ENCODE data around the gene PRDX2.

Gene PRDX2

DNA sequence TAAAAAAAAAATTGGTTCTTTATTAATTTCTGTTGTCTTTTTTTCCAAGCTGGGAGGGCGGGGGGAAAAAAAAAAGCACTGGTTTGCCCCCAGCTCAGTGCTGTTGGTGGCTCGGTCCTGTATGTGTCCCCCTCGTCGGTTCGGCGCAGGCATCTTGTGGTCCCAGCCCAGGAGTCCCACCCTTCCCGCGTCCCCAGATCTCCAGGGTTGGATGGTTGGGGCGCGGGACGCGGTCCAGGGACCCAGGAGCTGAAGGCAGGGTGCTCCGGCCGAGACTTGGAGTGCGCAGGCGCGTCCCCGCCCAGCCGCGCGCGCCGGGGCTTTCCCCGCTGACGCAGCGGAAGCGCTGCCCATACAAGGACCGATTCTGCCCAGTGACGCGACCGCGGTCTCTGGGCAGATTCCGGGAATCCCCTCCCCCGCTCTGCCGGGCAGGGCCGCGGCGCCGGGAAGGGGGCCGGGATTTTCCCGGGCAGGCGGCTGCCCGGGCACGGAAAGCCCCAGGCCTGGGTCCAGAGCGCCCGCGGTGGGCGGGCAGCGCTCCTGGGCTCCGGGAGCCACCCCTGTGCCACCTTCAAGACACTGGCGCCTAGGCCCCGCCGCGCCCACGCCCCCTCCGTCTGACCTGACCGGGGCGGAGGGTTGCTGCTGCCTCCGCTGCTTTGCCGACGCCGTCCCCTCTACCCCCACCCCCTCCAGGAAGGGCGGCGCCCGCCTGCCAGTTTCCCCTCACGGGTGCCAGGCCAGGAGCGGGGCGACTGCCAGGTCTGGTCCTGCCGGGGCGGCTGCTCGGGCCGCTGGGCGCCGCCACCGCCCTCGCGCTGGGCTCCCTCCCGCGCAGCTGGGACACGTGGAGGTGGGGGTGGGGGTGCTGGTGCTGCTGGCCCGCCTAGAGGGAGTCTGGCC, 8.1 kb downstream of the PRDX2 start:
- peaks cover 23% of the 10 kb centered on the region for H3K4me1 ChIP-seq (ENCODE audit: control insufficient read depth, insufficient read depth, low read length)
- no peaks in the 10 kb centered on the region for H3K36me3 ChIP-seq (ENCODE audit: control insufficient read depth, insufficient read depth, low read length)
- H3K9ac ChIP-seq (ENCODE audit: low read length): peak overlapping the region; percentile 98
- peak overlapping the region; percentile 100 for H3K4me3 ChIP-seq (ENCODE audit: low read length)
- no peaks in the 10 kb centered on the region for H3K27me3 ChIP-seq (ENCODE audit: control insufficient read depth, insufficient read depth, low read length)
- peak overlapping the region; percentile 94 for H3K27ac ChIP-seq (ENCODE audit: low read depth, low read length)

DNA sequence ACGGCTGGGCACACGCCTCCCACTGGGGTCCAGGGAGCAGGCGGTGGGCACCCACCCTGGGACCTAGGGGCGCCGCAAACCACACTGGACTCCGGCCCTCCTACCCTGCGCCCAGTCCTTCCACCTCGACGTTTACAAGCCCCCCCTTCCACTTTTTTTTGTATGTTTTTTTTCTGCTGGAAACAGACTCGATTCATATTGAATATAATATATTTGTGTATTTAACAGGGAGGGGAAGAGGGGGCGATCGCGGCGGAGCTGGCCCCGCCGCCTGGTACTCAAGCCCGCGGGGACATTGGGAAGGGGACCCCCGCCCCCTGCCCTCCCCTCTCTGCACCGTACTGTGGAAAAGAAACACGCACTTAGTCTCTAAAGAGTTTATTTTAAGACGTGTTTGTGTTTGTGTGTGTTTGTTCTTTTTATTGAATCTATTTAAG, 8.7 kb downstream of the PRDX2 start:
- peak overlapping the region; percentile 98 for H3K9ac ChIP-seq (ENCODE audit: low read length)
- no peaks in the 10 kb centered on the region for H3K27me3 ChIP-seq (ENCODE audit: control insufficient read depth, insufficient read depth, low read length)
- H3K27ac ChIP-seq (ENCODE audit: low read depth, low read length): peak overlapping the region; percentile 94
- H3K4me1 ChIP-seq (ENCODE audit: control insufficient read depth, insufficient read depth, low read length): peaks cover 29% of the 10 kb centered on the region
- H3K4me3 ChIP-seq (ENCODE audit: low read length): peak overlapping the region; percentile 100
- no peaks in the 10 kb centered on the region for H3K36me3 ChIP-seq (ENCODE audit: control insufficient read depth, insufficient read depth, low read length)

- Histone ChIP-seq H3K4me3 (ENCODE audit: low read length) (peak overlapping the region; percentile 100), H3K36me3 (ENCODE audit: control insufficient read depth, insufficient read depth, low read length) (no peaks in the 10 kb centered on the region), H3K27ac (ENCODE audit: low read depth, low read length) (peak overlapping the region; percentile 94), H3K9ac (ENCODE audit: low read length) (peak overlapping the region; percentile 98), H3K4me1 (ENCODE audit: control insufficient read depth, insufficient read depth, low read length) (peaks cover 29% of the 10 kb centered on the region), H3K27me3 (ENCODE audit: control insufficient read depth, insufficient read depth, low read length) (no peaks in the 10 kb centered on the region)
Observed at GRCh38 chr19:12792051-12792852, 9.3 kb downstream of the PRDX2 start.

DNA sequence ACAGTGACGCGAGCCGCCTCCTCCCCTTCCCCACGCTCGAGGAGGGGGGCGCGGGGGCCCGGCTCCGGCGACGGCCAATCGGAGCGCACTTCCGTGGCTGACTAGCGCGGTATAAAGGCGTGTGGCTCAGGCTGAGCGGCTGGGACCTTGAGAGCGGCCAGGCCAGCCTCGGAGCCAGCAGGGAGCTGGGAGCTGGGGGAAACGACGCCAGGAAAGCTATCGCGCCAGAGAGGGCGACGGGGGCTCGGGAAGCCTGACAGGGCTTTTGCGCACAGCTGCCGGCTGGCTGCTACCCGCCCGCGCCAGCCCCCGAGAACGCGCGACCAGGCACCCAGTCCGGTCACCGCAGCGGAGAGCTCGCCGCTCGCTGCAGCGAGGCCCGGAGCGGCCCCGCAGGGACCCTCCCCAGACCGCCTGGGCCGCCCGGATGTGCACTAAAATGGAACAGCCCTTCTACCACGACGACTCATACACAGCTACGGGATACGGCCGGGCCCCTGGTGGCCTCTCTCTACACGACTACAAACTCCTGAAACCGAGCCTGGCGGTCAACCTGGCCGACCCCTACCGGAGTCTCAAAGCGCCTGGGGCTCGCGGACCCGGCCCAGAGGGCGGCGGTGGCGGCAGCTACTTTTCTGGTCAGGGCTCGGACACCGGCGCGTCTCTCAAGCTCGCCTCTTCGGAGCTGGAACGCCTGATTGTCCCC, 10.1 kb downstream of the PRDX2 start, which contains the start of gene JUNB:
Gene JUNB (plus strand): TSS at position 142 of the 706 bp plus-strand sequence. CDS start 286 bp downstream, at position 428.
- Histone ChIP-seq H3K4me1 (ENCODE audit: control insufficient read depth, insufficient read depth, low read length) (peaks cover 29% of the 10 kb centered on the region), H3K36me3 (ENCODE audit: control insufficient read depth, insufficient read depth, low read length) (no peaks in the 10 kb centered on the region), H3K4me3 (ENCODE audit: low read length) (peak within 1 kb of the TSS; percentile 100), H3K27me3 (ENCODE audit: control insufficient read depth, insufficient read depth, low read length) (no peaks in the 10 kb centered on the region), H3K27ac (ENCODE audit: low read depth, low read length) (peak within 1 kb of the TSS; percentile 94), H3K9ac (ENCODE audit: low read length) (peak within 1 kb of the TSS; percentile 98)

DNA sequence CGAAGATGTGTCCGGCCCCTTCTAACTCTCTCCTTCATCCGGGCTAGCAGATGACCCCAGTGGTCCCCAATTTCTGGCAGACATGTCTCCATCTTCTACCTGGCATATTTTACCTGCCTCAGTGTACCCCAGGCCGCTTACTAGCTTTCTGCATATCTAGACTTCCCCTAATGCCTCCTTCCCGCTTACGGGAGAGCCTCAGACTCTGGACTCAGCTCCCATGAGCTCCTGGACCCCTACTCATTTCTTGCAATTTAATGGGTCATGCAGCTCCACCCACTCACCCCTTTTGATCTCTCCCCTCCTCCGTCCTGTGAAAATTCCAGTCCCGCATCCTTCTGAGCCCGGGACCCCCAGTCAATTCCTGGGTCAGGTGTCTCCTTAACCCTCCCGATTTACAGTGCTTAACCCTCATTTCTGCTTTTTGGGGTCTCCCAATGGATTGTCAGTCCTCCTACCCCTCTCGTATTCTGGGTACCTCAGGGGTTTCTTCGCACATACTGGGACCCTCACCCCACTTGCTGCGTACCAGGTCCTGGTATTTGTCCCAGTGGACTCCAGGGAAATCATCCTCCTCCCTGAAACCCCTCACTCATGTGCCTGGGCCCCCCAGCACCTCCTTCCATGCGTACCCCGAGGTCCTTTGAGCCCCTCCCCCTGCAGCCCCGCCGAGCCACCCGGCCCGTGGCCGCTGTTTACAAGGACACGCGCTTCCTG, 10.8 kb downstream of the PRDX2 start:
- Histone ChIP-seq H3K4me3 (ENCODE audit: low read length) (peak overlapping the region; percentile 61), H3K27me3 (ENCODE audit: control insufficient read depth, insufficient read depth, low read length) (no peaks in the 10 kb centered on the region), H3K27ac (ENCODE audit: low read depth, low read length) (peak overlapping the region; percentile 94), H3K9ac (ENCODE audit: low read length) (peak overlapping the region; percentile 39), H3K4me1 (ENCODE audit: control insufficient read depth, insufficient read depth, low read length) (peaks cover 29% of the 10 kb centered on the region), H3K36me3 (ENCODE audit: control insufficient read depth, insufficient read depth, low read length) (no peaks in the 10 kb centered on the region)

DNA sequence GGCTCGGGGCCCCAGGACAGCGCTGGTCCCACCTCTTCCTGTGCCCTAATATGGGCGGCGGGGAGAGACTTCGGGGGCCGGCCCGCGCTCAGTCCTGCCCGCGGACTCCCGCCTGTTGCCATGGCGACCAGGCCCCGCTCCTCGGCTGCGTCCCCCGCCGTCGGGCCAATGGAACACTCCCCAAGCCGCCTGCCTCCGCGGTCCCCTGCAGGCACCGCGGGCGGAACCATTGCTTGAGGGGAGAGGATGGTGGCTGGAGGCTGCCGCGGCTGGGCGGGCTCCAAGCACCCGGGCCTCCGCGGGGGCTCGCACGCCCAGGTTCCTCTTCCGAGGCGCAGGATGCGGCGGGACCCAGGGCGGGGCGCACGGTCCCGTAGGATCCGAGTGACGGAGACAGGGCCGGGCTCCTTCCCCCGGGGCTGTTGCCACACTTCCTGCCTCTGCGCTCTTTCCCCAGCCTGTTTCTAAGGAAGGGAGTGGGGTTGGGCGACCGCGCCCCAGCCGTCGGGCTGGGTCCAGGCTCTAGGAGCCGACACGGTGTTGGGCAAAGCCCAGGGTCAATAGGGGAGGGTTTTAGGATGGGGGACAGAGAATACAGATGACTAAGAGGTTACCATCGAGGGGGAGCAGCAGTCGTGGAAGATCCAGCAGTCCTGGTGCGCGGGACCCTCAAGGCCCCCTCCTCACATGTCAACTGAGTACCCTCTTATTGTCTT, 11.5 kb downstream of the PRDX2 start:
- H3K4me3 ChIP-seq (ENCODE audit: low read length): peak overlapping the region; percentile 61
- H3K9ac ChIP-seq (ENCODE audit: low read length): peak overlapping the region; percentile 39
- H3K27ac ChIP-seq (ENCODE audit: low read depth, low read length): peak overlapping the region; percentile 94
- no peaks in the 10 kb centered on the region for H3K36me3 ChIP-seq (ENCODE audit: control insufficient read depth, insufficient read depth, low read length)
- peaks cover 29% of the 10 kb centered on the region for H3K4me1 ChIP-seq (ENCODE audit: control insufficient read depth, insufficient read depth, low read length)
- H3K27me3 ChIP-seq (ENCODE audit: control insufficient read depth, insufficient read depth, low read length): no peaks in the 10 kb centered on the region

- peak overlapping the region; percentile 68 for H3K4me3 ChIP-seq (ENCODE audit: low read length)
- H3K27me3 ChIP-seq (ENCODE audit: control insufficient read depth, insufficient read depth, low read length): no peaks in the 10 kb centered on the region
- peak overlapping the region; percentile 94 for H3K27ac ChIP-seq (ENCODE audit: low read depth, low read length)
- H3K36me3 ChIP-seq (ENCODE audit: control insufficient read depth, insufficient read depth, low read length): no peaks in the 10 kb centered on the region
- peak overlapping the region; percentile 83 for H3K9ac ChIP-seq (ENCODE audit: low read length)
- H3K4me1 ChIP-seq (ENCODE audit: control insufficient read depth, insufficient read depth, low read length): peaks cover 29% of the 10 kb centered on the region
Observed at GRCh38 chr19:12789098-12789903, 12.3 kb downstream of the PRDX2 start.

GRCh38 chr19:12788682-12789097, 12.9 kb downstream of the PRDX2 start:
- Histone ChIP-seq H3K4me1 (ENCODE audit: control insufficient read depth, insufficient read depth, low read length) (peaks cover 24% of the 10 kb centered on the region), H3K36me3 (ENCODE audit: control insufficient read depth, insufficient read depth, low read length) (no peaks in the 10 kb centered on the region), H3K27ac (ENCODE audit: low read depth, low read length) (peak overlapping the region; percentile 94), H3K9ac (ENCODE audit: low read length) (peak overlapping the region; percentile 83), H3K27me3 (ENCODE audit: control insufficient read depth, insufficient read depth, low read length) (no peaks in the 10 kb centered on the region), H3K4me3 (ENCODE audit: low read length) (peak overlapping the region; percentile 68)

DNA sequence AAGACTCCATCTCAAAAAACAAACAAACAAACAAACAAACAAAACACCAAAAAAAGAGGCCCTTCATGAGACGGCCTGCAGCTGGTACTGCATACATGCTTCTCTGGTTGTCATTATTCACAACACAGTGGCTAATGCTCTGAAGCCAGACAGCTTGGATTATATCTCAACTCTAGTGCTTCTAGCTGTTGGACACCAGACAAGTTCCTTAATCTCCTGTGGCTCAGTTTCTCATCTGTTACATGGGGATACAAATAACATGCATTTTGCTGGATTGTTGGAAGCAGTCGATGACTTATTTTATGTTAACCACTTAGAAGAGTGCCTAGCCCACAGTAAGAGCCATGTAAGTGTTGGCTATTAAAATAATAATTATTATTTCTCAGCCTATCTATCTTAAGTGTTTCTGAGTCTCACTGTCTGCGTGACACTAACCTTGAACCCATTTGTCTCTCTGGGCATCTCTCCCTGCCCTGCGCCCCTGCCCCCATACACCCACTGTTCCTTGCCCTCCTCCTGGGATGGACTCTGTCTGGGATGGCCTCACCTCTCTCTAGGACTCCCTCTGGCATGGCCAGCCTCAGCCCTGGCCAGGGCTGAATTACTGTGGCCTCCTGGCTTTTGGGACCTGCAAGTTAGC, 13.4 kb downstream of the PRDX2 start:
- Histone ChIP-seq H3K27me3 (ENCODE audit: control insufficient read depth, insufficient read depth, low read length) (no peaks in the 10 kb centered on the region), H3K27ac (ENCODE audit: low read depth, low read length) (peak overlapping the region; percentile 94), H3K4me1 (ENCODE audit: control insufficient read depth, insufficient read depth, low read length) (peaks cover 28% of the 10 kb centered on the region), H3K4me3 (ENCODE audit: low read length) (peak overlapping the region; percentile 68), H3K9ac (ENCODE audit: low read length) (peak overlapping the region; percentile 83), H3K36me3 (ENCODE audit: control insufficient read depth, insufficient read depth, low read length) (no peaks in the 10 kb centered on the region)

GRCh38 chr19:12787458-12787857, 14.1 kb downstream of the PRDX2 start:
- peak overlapping the region; percentile 72 for H3K27ac ChIP-seq (ENCODE audit: low read depth, low read length)
- H3K4me3 ChIP-seq (ENCODE audit: low read length): no peak overlapping the region
- no peak overlapping the region for H3K9ac ChIP-seq (ENCODE audit: low read length)
- peaks cover 31% of the 10 kb centered on the region for H3K4me1 ChIP-seq (ENCODE audit: control insufficient read depth, insufficient read depth, low read length)
- no peaks in the 10 kb centered on the region for H3K36me3 ChIP-seq (ENCODE audit: control insufficient read depth, insufficient read depth, low read length)
- H3K27me3 ChIP-seq (ENCODE audit: control insufficient read depth, insufficient read depth, low read length): no peaks in the 10 kb centered on the region
